Retinal pigment epithelial cell (primary cell): Measurements from ENCODE around the gene CENPF.

Experiments
- DNase-seq: peaks from one replicate; pipeline ENCODE4 v3.0.0-alpha.2; 2010; ENCODE audit warnings: low read depth
- H3K4me3 ChIP-seq: 2 replicates; pipeline ENCODE4 v1.5.1; 2011; ENCODE audit warnings: mild to moderate bottlenecking, low read length, control low read depth, moderate library complexity
- CTCF ChIP-seq: conservative IDR thresholded peaks from 2 replicates; pipeline ENCODE4 v1.5.1; 2011; ENCODE audit warnings: low read depth, low read length, control low read depth, inconsistent platforms

CENPF gene

DNA sequence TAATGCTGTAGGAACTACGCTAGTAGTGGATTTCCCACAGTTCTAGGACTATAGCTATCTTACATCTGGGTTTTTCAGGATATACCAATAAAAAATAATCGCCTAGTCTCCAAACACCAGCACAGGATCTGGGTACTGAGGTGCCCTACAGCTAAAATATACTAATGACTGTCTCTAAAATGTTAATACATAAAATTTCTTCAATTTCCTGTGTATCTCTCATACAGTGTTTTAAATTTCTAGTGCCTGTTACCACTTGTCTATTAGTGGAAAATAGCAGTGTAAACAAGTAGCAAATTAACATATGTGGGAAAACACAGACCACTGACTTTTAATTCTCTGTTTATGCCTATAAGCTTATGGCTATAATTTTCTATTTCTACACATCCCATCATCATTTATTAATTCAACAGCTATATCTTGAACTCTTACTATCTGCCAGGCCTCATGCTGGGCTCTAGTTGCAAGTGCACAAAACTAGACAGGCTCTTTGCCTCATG lies 35.5 kb upstream of the CENPF start:
- DNase-seq = no peak
- H3K4me3 ChIP-seq = no peak overlapping the region
- TF ChIP-seq CTCF = no peak

DNA sequence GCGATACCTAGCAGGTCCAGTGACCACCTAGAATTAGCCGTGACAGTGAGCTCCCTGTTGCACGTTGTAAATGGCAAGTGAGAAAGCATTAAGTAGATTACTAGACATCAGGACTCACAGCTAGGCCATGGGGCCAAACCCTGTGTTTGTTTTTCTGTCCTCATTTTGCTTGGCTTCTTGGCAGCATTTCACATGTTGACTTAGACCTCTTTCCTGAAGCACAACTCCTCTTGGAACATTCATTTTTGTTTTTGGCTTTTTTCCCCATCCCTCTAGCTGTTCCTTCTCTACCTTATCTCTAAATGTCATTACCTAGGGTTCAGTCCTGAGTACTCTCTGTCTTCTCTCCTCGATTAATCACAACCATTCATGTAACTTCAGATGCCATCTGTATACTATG lies 34.7 kb upstream of the CENPF start:
- DNase-seq = no peak
- no peak for TF ChIP-seq CTCF
- H3K4me3 ChIP-seq = no peak overlapping the region

- TF ChIP-seq CTCF = no peak
- H3K4me3 ChIP-seq = no peak overlapping the region
- no peak for DNase-seq
Observed at GRCh38 chr1:214569357-214570004, 33.5 kb upstream of the CENPF start.

DNA sequence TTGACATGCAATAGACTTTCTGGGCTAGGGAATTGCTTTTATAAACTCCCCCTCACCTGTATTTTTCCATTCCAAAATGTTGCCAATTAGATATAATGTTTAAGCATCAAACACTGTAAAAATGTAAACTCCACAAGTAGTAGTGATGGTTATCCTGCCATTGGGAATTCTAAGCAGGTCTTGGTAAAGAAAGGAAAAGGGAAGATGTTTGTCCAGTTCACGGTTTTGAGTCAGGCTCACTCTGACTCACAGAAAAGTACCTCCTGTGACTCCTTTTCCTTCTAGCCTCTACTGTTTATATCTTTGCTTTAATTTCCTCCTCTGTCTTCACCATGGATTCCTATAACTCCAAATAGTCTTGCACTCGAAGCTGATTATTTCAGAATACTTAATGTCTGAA lies 32.6 kb upstream of the CENPF start:
- no peak for DNase-seq
- TF ChIP-seq CTCF = no peak
- H3K4me3 ChIP-seq = no peak overlapping the region

DNA sequence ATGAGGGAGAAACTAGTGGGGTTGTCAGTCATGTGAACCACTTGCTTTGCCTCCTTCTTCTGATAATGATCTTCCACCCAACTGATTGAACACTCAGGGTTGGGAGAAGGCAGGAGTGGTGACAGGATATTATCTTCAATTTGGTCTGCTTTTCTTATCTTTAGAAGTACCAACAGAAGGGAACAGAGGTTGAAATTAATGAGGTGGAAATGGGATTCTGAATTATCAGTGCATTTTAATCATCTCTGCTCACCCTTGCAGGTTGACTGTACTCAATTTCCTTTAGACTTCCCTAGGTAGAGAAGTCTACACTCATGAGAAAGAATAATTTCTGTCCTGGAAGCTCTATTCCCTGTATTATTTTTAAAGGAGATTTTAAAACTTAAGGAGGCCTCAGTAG lies 31.7 kb upstream of the CENPF start:
- H3K4me3 ChIP-seq = no peak overlapping the region
- TF ChIP-seq CTCF = no peak
- no peak for DNase-seq

DNA sequence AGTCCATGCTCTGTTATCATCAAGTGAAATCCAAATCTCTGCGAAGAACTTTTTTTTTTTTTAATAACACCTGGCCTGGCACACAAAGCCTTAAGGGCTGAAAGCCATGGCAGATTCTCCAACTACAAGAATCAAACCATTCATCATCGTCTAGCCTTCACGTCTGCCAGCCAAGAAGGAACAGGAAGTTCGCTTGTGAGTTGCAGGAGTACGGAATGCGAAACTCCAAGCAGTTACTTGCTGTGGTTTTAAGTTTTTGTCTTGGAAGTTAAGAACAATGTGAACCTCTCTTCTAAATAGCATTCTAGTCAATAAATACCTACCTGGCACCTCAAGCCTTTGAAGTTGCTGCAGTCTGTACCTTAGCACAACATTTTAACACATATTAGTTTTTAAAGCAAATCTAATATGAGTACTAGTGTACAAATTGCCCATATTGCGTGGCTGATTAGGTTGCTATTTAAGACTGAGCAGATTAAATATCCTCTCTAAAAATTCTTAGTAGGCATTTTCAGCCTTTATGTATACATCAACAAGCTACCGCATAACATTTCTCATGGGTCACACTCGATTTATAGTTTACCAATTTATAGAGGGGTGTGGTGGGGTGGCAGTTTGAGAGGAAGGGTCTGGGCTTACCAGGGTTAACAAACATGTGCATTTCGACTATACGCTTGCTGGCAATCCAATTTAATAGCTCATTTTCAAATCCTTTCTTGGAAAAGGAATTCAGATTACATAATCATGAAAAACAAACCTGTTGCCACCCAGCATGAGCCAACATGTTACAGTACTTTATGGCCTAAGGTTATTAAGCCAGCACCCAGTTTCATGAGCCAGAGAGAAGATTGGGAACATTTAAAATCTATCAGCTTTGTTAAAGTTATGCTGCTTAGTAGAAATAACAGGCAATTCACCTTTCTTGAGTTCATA lies 29.3 kb upstream of the CENPF start:
- no peak for TF ChIP-seq CTCF
- H3K4me3 ChIP-seq = no peak overlapping the region
- no peak for DNase-seq
